ENCODE measurements around the gene ARHGAP10.

The ARHGAP10 gene

DNA sequence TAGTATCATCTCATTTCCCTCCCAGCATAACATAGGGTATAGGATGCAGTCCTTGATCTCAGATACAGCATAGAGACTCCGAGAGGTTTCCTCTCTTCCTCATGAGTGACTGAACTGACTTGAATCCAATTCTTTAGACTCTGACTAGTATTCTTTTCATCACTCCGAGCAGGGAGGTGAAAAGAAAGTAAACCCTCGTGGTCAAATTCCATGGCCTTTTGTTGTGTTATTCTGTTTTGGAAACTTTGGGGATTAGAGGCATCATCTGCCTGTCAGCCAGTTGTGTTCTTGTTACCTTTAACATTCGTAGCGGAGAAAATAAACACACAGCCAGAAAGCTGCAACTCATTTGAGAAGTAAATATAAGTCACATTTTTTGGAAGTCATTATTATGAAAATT, 206.6 kb downstream of the ARHGAP10 start:
- no peak for DNase-seq
- intact Hi-C loops (cut with DNase I) = no loop called here

GRCh38 chr4:147940171-147940570, 208.3 kb downstream of the ARHGAP10 start:
- peak in 3 of 10 donors; percentile 18 to 55 (median 27) for DNase-seq

GRCh38 chr4:147941373-147941772, 209.5 kb downstream of the ARHGAP10 start:
- intact Hi-C loops (cut with DNase I) = no loop called here
- no peak for DNase-seq

More at GRCh38 chr4:147940171-147940570, 208.3 kb downstream of the ARHGAP10 start:
- intact Hi-C loops (cut with DNase I) = no loop called here

- no peak for DNase-seq
- intact Hi-C loops (cut with DNase I) = no loop called here
These were observed 210.8 kb downstream of the ARHGAP10 start for GRCh38 chr4:147942729-147943128.

DNA sequence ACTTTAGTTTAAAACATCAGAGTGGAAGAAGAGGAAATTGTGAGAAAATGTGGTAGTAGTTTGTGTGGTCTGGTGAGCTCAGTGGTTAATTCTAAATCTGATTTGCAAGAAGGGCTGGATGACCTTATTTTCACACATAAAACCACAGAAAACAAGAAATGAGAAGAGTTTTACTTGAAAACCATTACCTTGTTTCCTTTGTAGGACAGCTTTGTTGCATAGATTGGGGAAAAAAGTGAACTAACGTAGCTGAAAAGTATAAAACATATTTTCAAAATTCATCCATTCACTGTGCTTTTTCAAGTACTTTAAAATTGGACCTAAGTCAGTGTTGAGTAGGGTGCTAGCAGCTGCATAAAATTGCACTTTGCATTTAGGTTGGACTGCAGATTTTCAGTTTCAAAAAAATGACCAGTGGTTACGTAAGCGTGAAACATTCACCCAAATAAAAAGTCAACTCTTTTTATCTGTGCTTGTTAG, 211.3 kb downstream of the ARHGAP10 start:
- intact Hi-C loops (cut with DNase I) = no loop called here
- DNase-seq = no peak

DNA sequence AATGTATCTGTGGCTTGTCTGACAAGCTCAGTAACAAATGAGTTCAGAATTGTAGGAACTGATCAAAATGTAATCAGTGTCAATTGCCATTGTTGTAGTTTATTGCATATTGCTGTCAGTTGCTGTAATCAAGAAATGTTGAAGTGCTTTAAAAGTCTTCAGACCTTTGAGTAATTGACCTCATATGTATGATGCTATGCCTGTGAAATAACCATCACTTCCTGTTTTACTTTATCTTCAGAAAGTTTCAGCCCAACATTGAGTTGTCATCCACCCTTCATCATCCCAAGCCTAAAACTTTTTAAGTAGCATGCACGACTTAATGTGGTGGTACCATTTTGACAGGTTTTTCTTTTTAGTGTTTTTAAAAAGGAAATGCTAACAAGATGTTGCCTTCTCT, 212.4 kb downstream of the ARHGAP10 start:
- intact Hi-C loops (cut with DNase I) = no loop called here
- DNase-seq = no peak

GRCh38 chr4:147944670-147945260, 212.9 kb downstream of the ARHGAP10 start:
- intact Hi-C loops (cut with DNase I) = no loop called here
- DNase-seq = no peak

DNA sequence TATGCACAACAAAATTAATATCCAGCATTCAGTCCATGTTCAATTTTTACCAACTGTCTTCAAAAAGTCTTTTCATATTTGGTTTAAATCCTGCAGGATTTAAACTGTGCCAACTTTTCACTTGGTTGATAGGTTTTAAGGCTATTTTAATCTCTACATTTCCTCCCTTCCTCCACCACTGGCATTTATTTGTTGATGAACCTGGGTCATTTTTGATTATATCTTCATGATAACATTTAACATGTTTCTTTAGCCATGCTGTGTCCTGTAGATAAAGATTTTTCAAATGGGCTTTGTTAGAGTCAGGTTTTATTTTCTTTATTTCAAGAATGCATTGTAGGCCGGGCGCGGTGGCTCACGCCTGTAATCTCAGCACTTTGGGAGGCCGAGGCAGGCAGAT, 216.4 kb downstream of the ARHGAP10 start:
- no peak for DNase-seq
- intact Hi-C loops (cut with DNase I) = no loop called here

- intact Hi-C loops (cut with DNase I) = no loop called here
- no peak for DNase-seq
These were observed 218.4 kb downstream of the ARHGAP10 start for GRCh38 chr4:147950261-147950660.

- intact Hi-C loops (cut with DNase I) = no loop called here
- DNase-seq = no peak
These were observed 219.0 kb downstream of the ARHGAP10 start for GRCh38 chr4:147950841-147951240.

DNA sequence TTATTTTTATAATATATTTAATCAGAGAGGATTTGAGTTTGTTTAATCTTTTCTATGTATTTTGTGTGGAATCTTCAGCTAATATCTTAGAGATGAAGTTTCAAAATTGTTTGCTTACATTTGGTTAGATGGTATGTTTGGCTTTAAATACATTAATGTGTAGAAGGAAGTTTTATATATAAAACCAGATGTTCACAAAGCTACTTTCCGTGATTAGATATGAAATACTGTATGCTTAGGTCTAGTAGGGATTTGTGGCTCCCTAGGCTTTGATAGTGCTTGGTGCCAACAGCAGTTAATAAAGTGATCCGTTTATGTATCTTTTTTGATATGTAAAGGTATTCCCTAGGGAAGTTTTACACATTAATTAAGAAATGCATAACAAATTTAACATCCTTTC, 223.0 kb downstream of the ARHGAP10 start:
- no peak for DNase-seq
- intact Hi-C loops (cut with DNase I) = no loop called here

DNA sequence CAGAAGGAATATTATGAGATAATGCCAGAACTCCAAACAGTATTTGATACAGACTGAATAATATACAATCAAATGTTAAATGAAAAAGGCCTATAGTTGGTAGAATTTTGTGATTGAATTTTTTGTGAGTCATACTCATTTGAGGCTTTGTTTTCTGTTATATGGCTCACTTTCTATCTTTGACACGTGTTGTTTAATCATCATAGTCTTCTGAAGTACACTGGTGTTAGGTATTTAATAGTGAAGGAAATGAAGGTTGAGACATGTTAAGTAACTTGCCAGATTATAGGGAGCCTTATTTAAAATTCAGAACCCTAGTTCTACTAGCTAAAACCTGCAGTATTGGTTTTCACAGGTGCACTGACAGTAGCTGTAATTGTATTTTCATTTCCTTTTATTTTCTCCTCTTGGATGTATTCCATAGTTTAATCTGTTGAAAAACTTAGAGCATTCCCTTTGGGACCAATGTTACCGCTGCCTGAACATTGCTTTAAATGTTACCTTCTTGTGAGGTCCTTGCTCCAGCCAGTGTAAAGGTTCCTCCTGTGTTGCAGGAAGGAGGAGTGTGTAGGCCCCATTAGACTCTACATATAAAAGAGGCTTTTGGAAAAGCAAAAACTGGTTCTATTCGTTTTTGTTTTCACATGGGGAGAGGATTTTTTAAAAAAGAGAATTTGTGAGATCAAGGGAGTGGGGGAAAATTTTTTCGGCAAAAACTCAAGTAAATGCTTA, 224.1 kb downstream of the ARHGAP10 start:
- DNase-seq = no peak
- intact Hi-C loops (cut with DNase I) = no loop called here

DNA sequence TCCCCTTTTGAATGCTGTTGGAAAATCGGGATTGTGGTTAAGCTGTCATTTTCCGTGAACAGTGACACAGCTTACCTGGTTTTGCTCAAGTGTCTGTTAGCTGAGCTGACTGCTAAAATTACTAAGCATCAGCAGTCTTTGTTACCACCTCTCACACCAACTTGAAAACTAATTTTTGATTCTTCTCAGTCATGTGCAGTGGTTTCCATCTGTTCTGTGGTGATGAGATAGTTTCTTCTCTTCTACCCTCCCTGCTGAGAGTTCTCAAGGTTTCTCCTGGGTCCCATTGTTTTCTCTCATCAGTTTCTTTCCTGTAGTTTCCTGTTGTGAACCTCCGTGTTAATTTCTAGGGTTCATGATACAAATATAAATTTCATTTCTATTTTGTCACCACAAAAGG, 225.6 kb downstream of the ARHGAP10 start:
- intact Hi-C loops (cut with DNase I) = no loop called here
- no peak for DNase-seq

- DNase-seq = no peak
- intact Hi-C loops (cut with DNase I) = no loop called here
These were observed 226.2 kb downstream of the ARHGAP10 start for GRCh38 chr4:147958057-147958456.

GRCh38 chr4:147958489-147959065, 226.7 kb downstream of the ARHGAP10 start:
- intact Hi-C loops (cut with DNase I) = no loop called here
- DNase-seq = no peak

- intact Hi-C loops (cut with DNase I) = no loop called here
- no peak for DNase-seq
These were observed 229.1 kb downstream of the ARHGAP10 start for GRCh38 chr4:147960971-147961370.

DNA sequence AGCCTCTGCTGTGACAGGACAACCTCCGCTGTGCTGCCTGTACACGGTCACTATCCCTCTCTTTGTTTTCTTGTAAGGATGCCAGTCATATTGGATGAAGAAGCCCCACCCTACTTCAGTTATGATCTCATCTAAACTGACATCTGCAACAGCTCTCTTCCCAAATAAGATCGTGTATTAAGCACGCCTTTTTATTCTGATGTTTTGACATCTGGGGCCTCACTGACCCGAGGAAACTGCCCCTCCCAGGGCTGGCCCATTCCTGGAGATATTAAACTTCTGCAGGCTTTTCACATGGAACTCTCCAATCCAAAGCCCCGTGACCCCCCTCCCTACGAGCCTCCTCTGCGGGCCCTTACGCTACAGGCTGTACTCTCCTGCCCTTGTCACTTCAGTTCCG, 232.0 kb downstream of the ARHGAP10 start:
- intact Hi-C loops (cut with DNase I) = no loop called here
- DNase-seq = no peak

- intact Hi-C loops (cut with DNase I) = no loop called here
- DNase-seq = no peak
These were observed 232.5 kb downstream of the ARHGAP10 start for GRCh38 chr4:147964266-147964880.

DNA sequence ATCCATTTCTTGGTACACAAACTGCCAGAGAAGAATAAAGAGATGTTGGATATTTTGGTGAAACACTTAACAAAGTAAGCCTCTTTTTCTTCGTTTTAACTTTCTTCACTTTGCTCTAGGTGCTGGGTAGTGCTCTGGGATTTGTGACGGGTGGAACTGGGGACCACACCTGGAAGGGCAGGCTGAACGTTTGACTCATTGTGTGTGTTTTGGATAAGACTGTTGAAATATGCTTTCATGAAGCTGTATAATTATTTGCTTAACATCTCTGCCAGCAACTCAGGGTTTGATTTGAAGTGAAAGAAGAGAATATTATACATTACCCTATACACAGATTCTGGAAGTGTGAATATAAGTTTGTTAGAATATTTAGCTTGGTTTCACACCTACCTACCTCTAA, 233.2 kb downstream of the ARHGAP10 start:
- intact Hi-C loops (cut with DNase I) = no loop called here
- DNase-seq = no peak

GRCh38 chr4:147965873-147966272, 234.0 kb downstream of the ARHGAP10 start:
- no peak for DNase-seq
- intact Hi-C loops (cut with DNase I) = no loop called here

- no peak for DNase-seq
- intact Hi-C loops (cut with DNase I) = no loop called here
These were observed 236.8 kb downstream of the ARHGAP10 start for GRCh38 chr4:147968641-147969040.

Measured in posterior cingulate gyrus (tissue), 11 donors.